KMS-11 (cell line): Measurements from ENCODE around the gene RIC8A.

Source experiments
- H2AFZ ChIP-seq: fragments of 200-600 bp; sonication (generic); 2 replicates; pipeline ENCODE4 v1.6.1; 2016; ENCODE audit warnings: antibody characterized with exemption, mixed run types, low read depth
- H3K27ac ChIP-seq: fragments of 200-600 bp; sonication (generic); 2 replicates; pipeline ENCODE4 v1.6.1; 2016; ENCODE audit warnings: mild to moderate bottlenecking, mixed run types
- H3K27me3 ChIP-seq: fragments of 200-600 bp; sonication (generic); 2 replicates; pipeline ENCODE4 v1.6.1; 2017; ENCODE audit warnings: mild to moderate bottlenecking, low read depth, mixed run types, moderate library complexity; ENCODE audit not compliant: insufficient read depth
- H3K36me3 ChIP-seq: fragments of 200-600 bp; sonication (generic); 2 replicates; pipeline ENCODE4 v1.6.1; 2017; ENCODE audit warnings: mild to moderate bottlenecking, mixed run types; ENCODE audit not compliant: insufficient read depth
- H3K4me1 ChIP-seq: fragments of 200-600 bp; sonication (generic); 2 replicates; pipeline ENCODE4 v1.6.1; 2016; ENCODE audit warnings: mild to moderate bottlenecking, low read depth, mixed run types; ENCODE audit not compliant: poor library complexity, severe bottlenecking
- H3K4me2 ChIP-seq: fragments of 200-600 bp; sonication (generic); 2 replicates; pipeline ENCODE4 v1.7.0; 2016; ENCODE audit warnings: mild to moderate bottlenecking, mixed run types
- H3K4me3 ChIP-seq: fragments of 200-600 bp; sonication (generic); IDR thresholded peaks from 2 replicates; pipeline ENCODE4 v1.6.1; 2017; ENCODE audit warnings: low read depth, low read length, mixed read lengths; ENCODE audit not compliant: insufficient read depth
- H3K79me2 ChIP-seq: fragments of 200-600 bp; sonication (generic); 2 replicates; pipeline ENCODE4 v1.6.1; 2016; ENCODE audit warnings: low read depth, mixed run types; ENCODE audit not compliant: insufficient read depth
- H3K9ac ChIP-seq: fragments of 200-600 bp; sonication (generic); 2 replicates; pipeline ENCODE4 v1.6.1; 2016; ENCODE audit warnings: mild to moderate bottlenecking, mixed run types
- H4K20me1 ChIP-seq: fragments of 200-600 bp; sonication (generic); 2 replicates; pipeline ENCODE4 v1.6.1; 2016; ENCODE audit warnings: mild to moderate bottlenecking, mixed run types; ENCODE audit not compliant: insufficient read depth
- CTCF ChIP-seq: fragments of 200-600 bp; sonication (generic); conservative IDR thresholded peaks from 2 replicates; pipeline ENCODE4 v1.6.1; 2017; ENCODE audit warnings: low read depth, mild to moderate bottlenecking, antibody characterized with exemption, low read length, moderate library complexity, mixed read lengths

The RIC8A gene

GRCh38 chr11:259413-259812 lies 51.9 kb downstream of the RIC8A start:
- Histone ChIP-seq H3K79me2 (no peaks in the 10 kb centered on the region), H3K27ac (no peak overlapping the region)
- TF ChIP-seq CTCF: no peak

DNA sequence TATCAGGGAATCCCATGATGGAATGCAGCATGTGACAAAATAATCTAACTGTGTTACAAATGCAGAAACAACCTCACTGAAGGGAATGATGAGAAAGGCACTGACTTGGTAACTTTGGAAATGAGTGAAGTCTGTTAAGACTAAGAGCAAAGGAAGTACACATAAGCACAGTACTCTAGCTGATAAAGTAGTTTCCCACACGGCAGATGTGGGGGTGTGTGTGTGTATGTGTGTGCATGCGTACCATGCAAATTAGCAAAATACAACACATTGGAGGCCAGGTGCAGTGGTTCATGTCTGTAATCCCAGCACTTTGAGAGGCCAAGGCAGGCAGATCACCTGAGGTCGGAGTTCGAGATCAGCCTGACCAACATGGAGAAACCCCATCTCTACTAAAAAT lies 54.1 kb downstream of the RIC8A start:
- Histone ChIP-seq H2AFZ (no peak overlapping the region), H3K9ac (no peak overlapping the region), H3K27me3 (no peaks in the 10 kb centered on the region), H3K4me3 (no peak overlapping the region), H3K27ac (no peak overlapping the region), H3K4me1 (peaks cover 14% of the 10 kb centered on the region), H3K36me3 (no peaks in the 10 kb centered on the region), H3K79me2 (no peaks in the 10 kb centered on the region), H4K20me1 (no peaks in the 10 kb centered on the region), H3K4me2 (no peak overlapping the region)
- no peak for TF ChIP-seq CTCF

More at GRCh38 chr11:259413-259812, 51.9 kb downstream of the RIC8A start:
- Histone ChIP-seq H3K4me1 (peaks cover 7% of the 10 kb centered on the region), H4K20me1 (no peaks in the 10 kb centered on the region), H3K36me3 (no peaks in the 10 kb centered on the region), H3K27me3 (no peaks in the 10 kb centered on the region), H3K4me2 (no peak overlapping the region), H3K9ac (no peak overlapping the region), H3K4me3 (no peak overlapping the region), H2AFZ (no peak overlapping the region)
